ENCODE measurements around the gene HLA-A.
A peak's percentile ranks its signal among the peaks of the same experiment; 100 is the strongest.
"Not testable (repeated sequence)": the region's sequence is repeated elsewhere in the genome, so short reads cannot be mapped to it uniquely, and the experiment has no call there.

Gene HLA-A

DNA sequence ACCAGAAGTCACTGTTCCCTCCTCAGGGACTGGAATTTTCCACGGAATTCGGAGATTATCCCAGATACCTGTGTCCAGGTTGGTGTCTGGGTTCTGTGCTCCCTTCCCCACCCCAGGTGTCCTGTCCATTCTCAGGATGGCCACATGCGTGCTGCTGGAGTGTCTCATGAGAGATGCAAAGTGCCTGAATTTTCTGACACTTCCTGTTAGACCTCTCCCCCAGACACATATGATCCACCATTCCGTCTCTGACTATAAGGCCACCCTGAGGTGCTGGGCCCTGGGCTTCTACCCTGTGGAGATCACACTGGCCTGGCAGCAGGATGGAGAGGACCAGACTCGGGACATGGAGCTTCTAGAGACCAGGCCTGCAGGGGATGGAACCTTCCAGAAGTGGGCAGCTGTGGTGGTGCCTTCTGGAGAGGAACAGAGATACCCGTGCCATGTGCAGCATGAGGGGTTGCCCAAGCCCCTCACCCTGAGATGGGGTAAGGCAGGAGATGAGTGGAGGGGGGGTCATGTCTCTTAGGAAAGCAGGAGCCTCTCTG, 14.4 kb upstream of the HLA-A start:
- TF ChIP-seq, protein P1, sequence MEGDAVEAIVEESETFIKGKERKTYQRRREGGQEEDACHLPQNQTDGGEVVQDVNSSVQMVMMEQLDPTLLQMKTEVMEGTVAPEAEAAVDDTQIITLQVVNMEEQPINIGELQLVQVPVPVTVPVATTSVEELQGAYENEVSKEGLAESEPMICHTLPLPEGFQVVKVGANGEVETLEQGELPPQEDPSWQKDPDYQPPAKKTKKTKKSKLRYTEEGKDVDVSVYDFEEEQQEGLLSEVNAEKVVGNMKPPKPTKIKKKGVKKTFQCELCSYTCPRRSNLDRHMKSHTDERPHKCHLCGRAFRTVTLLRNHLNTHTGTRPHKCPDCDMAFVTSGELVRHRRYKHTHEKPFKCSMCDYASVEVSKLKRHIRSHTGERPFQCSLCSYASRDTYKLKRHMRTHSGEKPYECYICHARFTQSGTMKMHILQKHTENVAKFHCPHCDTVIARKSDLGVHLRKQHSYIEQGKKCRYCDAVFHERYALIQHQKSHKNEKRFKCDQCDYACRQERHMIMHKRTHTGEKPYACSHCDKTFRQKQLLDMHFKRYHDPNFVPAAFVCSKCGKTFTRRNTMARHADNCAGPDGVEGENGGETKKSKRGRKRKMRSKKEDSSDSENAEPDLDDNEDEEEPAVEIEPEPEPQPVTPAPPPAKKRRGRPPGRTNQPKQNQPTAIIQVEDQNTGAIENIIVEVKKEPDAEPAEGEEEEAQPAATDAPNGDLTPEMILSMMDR (IDR thresholded peaks at IDR 0.05; ENCODE audit: low read depth, low read length), result no peak
- DNase-seq (ENCODE audit: low read depth, low spot score), result no peak
- no peak overlapping the region for H3K4me3 ChIP-seq (ENCODE audit: low read depth, low read length)
- in situ Hi-C loops (cut with HindIII; ENCODE audit: low sequenced_read_pairs), result no loop called here

DNA sequence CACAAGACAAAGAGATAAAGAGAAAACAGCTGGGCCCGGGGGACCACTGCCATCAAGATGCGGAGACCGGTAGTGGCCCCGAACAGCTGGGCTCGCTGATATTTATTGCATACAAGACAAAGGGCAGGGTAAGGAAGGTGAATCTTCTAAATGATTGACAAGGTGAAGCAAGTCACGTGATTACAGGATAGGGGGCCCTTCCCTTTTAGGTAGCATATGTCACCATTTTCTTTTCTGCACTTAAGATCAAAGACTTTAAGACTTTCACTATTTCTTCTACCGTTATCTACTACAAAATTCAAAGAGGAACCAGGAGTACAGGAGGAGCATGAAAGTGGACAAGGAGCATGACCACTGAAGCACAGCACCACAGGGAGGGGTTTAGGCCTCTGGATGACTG, 12.3 kb upstream of the HLA-A start:
- H3K4me3 ChIP-seq (ENCODE audit: low read depth, low read length); DNase-seq (ENCODE audit: low read depth, low spot score); in situ Hi-C loops (cut with HindIII; ENCODE audit: low sequenced_read_pairs): not testable (repeated sequence)

DNA sequence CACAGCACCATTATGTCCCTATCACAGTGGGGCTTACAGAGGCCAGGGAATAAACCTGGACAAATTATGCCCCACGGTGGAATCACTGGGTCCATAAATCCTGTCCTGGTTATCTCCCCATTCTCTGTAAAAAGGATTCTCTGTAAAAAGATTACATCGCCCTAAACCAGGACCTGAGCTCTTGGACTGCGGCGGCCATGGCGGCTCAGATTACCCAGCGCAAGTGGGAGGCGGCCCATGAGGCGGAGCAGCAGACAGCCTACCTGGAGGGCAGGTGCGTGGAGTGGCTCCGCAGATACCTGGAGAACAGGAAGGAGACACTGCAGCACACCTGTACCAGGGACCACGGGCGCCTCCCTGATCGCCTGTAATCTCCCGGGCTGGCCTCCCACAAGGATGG, 8.4 kb upstream of the HLA-A start:
- no peak for DNase-seq (ENCODE audit: low read depth, low spot score)
- TF ChIP-seq, protein P1 (IDR thresholded peaks at IDR 0.05; ENCODE audit: low read depth, low read length), result no peak
- in situ Hi-C loops (cut with HindIII; ENCODE audit: low sequenced_read_pairs), result no loop called here
- H3K4me3 ChIP-seq (ENCODE audit: low read depth, low read length), result no peak overlapping the region

DNA sequence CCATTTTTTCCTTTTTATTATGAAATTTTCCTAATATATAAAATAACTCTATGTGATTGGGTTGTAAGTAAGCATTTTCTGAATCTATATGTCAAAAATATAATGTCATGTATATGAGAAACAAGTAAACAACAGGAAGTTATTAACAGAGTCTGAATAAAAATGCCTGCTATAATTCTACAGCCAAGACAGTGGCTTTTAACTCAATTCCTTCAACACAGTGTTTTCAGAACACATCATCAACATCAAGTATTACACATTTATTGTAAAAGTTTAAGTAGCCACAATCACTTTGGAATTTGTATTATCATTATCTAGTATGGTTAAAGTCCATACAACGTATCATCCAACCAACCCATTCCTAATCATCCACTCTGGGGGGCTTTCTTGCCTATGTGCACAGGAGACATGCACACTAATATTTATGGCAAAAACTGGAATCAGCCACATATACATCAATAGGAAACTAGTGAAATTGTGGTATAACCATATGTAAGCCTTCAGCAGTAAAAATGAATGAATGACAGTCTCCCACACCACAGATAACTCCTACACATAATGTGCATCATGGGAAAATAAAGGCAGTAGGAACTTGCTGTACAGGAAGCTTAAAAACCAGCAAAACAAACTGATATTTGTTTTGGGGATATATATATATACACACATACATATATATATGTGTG, 6.9 kb upstream of the HLA-A start:
- DNase-seq (ENCODE audit: low read depth, low spot score), result no peak
- in situ Hi-C loops (cut with HindIII; ENCODE audit: low sequenced_read_pairs), result no loop called here
- TF ChIP-seq, protein P1 (IDR thresholded peaks at IDR 0.05; ENCODE audit: low read depth, low read length), result no peak
- H3K4me3 ChIP-seq (ENCODE audit: low read depth, low read length), result no peak overlapping the region

DNA sequence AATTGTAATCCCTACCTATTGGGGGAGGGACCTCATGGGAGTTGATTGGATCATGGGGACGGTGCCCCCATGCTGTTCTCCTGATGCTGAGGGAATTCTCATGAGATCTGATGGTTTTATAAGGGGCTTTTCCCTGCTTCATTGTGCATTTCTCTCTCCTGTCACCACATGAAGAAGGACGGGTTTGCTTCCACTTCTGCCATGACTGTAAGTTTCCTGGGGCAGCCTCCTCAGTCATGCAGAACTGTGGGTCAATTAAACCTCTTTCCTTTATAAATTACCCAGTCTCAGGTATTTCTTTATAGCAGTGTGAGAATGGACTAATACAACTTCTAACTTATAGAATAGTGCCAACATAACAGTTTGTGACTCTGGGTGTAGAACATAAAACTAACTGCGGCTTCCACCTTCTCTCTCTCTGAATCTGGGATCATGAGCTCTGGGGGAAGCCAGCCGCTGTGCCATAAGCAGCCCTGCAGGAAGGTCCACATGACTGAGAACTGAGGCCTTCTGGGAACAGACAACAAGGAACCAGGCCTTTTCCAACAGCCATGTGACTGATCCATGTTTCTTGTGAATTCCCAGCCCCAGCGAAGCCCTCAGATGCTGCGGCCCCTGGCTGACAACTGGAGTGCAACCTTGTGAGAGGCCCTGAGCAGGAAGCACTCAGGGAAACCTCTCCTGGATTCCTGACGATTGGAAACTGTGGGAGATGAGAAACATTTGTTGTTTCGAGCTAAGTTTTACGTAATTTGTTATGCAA, 3.4 kb upstream of the HLA-A start:
- TF ChIP-seq, protein P1 (IDR thresholded peaks at IDR 0.05; ENCODE audit: low read depth, low read length), result no peak
- in situ Hi-C loops (cut with HindIII; ENCODE audit: low sequenced_read_pairs), result no loop called here
- DNase-seq (ENCODE audit: low read depth, low spot score), result no peak
- no peak overlapping the region for H3K4me3 ChIP-seq (ENCODE audit: low read depth, low read length)

DNA sequence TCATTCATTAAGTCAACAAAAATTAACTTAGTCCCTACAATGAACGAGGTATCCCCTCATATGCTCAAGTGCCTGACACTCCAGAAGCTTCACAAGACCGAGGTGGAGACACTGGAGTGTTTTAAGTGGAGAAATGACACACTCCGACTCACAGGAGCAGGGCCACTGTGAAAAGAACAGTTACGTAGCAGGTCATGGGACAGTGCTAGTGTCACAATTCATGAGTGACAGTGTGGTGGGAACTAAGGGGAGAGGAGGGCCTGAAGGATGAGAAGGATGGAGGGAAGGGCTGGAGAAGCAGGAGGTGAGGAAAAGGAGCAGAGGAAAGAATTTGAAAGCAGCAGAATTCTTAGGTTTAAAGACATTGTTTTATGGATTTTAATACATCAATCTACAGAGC, 1.3 kb upstream of the HLA-A start:
- H3K4me3 ChIP-seq (ENCODE audit: low read depth, low read length), result no peak overlapping the region
- in situ Hi-C loops (cut with HindIII; ENCODE audit: low sequenced_read_pairs), result no loop called here
- TF ChIP-seq, protein P1 (IDR thresholded peaks at IDR 0.05; ENCODE audit: low read depth, low read length), result no peak
- DNase-seq (ENCODE audit: low read depth, low spot score), result no peak

DNA sequence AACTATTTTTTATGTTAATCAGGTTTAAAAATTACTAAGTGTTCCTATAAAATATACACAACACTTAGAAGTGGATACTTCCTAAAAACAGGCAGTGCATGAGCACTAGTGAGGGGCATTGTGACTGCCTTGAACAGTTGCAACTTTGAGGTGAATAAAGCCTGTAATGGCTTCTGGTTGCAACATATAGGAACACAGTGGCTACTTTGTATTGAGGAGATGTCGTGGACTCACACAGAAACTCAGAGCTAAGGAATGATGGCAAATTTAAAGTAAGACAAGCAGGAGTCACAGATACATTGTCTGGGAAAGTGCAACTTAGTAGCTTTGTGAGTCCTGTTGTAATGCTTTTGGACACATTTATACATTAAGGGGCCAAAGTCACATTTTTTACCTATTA, 861 bp upstream of the HLA-A start:
- no peak for DNase-seq (ENCODE audit: low read depth, low spot score)
- H3K4me3 ChIP-seq (ENCODE audit: low read depth, low read length), result peak overlapping the region; percentile 76
- in situ Hi-C loops (cut with HindIII; ENCODE audit: low sequenced_read_pairs), result no loop called here
- TF ChIP-seq, protein P1 (IDR thresholded peaks at IDR 0.05; ENCODE audit: low read depth, low read length), result no peak
